HG03439 (cell line): Measurements from ENCODE around the gene ADM2.
"Not testable (repeated sequence)": the region's sequence is repeated elsewhere in the genome, so short reads cannot be mapped to it uniquely, and the experiment has no call there.

ENCODE experiments used
- ATAC-seq: cut with Tn5 transposase; IDR thresholded peaks from one replicate; pipeline ENCODE4 v1.9.1; 2021; ENCODE audit warnings: mild to moderate bottlenecking, moderate library complexity; ENCODE audit not compliant: unreplicated experiment

ADM2 gene

DNA sequence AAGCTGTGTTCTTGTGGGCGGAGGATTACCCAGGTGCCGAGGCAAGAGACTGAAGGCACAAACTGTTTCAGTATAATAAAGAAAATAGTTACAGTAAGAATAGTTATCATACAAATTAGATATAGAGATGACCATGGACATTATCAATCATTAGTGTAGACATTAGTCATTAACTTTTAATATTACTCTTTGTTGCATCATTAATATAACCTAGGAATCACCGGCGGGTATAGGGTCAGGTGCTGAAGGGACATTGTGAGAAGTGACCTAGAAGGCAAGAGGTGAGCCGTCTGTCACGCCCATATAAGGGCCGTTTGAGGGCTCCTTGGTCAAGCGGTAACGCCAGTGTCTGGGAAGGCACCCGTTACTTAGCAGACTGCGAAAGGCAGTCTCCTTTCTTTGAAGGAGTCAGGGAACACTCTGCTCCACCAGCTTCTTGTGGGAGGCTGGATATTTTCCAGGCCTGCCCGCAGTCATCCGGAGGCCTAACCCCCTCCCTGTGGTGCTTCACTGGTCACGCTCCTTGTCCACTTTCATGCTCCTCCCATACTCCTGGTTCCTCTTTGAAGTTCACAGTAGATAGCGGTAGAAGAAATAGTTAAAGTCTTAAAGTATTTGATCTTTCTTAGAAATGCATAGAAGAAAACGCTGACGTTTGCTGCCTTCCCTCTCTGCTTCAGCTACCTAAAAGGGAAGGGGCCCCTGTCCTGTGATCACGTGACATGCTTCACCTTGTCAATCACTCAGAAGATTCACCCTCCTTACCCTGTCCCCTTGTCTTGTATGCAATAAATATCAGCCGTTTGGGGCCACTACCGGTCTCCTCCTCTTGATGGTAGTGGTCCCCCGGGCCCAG is 52.7 kb downstream of the ADM2 start:
- ATAC-seq, result not testable (repeated sequence)

DNA sequence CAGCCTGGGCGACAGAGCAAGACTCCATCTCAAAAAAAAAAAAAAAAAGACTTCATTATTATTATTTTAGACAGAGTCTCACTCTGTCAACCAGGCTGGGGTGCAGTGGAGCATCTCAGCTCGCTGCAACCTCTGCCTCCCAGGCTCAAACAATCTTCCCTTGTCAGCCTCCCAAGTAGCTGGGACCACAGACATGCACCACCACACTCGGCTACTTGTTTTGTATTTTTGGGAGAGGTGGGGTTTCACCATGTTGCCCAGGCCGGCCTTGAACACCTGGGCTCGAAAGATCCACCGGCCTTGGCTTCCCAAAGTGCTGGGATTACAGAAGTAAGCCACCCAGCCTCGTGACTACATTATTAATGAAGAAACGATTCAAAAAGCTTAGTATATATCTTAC is 53.8 kb downstream of the ADM2 start:
- no peak for ATAC-seq
